HG03097 (cell line): ENCODE results near the gene TFB2M.
"Not testable (repeated sequence)": the region's sequence is repeated elsewhere in the genome, so short reads cannot be mapped to it uniquely, and the experiment has no call there.

Experiments
- ATAC-seq: cut with Tn5 transposase; IDR thresholded peaks from one replicate; pipeline ENCODE4 v1.9.1; 2021; ENCODE audit not compliant: unreplicated experiment, low FRiP score

The TFB2M gene

GRCh38 chr1:246566128-246566812, at the start of gene TFB2M, which contains the start of gene CNST:
TFB2M (minus strand) TSS chr1:246566261; CDS start chr1:246566138, 123 bp downstream.
CNST (plus strand) TSS chr1:246566456; CDS start chr1:246591563, 25,107 bp downstream.
- peak; percentile 96 for ATAC-seq

DNA sequence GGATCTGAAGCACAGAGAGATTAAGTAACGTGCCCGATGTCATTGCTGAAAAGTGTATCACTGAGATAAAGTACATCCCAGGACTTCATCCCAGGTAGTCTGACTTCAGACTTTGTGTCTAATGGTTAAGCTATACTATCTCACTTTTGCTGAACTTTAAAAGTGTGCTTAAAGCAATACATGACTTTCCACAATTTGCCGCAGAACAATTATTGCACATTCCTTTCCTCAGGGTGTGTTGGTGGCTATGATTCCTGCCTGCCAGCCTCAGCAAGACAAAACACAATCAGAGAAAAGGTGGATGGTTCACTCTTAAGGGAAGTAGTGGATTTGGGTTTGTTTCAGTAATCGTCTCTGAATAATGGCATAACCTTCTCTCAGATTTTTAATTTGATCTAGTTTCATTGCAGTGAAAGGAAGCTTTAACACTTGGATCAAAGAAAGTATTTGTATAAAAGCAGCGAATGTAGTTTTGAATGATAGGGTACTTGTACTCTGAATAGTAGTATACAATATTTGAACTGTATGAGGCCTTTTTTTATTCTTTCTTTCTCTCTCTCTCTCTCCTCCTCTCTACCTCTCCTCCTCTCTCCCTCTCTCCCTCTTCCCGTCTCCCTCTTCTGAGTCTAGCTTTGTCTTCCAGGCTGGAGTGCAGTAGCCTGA, 47.2 kb upstream of the TFB2M start:
- ATAC-seq, result no peak

- ATAC-seq, result no peak
Observed at GRCh38 chr1:246609632-246610031, 43.6 kb upstream of the TFB2M start.

DNA sequence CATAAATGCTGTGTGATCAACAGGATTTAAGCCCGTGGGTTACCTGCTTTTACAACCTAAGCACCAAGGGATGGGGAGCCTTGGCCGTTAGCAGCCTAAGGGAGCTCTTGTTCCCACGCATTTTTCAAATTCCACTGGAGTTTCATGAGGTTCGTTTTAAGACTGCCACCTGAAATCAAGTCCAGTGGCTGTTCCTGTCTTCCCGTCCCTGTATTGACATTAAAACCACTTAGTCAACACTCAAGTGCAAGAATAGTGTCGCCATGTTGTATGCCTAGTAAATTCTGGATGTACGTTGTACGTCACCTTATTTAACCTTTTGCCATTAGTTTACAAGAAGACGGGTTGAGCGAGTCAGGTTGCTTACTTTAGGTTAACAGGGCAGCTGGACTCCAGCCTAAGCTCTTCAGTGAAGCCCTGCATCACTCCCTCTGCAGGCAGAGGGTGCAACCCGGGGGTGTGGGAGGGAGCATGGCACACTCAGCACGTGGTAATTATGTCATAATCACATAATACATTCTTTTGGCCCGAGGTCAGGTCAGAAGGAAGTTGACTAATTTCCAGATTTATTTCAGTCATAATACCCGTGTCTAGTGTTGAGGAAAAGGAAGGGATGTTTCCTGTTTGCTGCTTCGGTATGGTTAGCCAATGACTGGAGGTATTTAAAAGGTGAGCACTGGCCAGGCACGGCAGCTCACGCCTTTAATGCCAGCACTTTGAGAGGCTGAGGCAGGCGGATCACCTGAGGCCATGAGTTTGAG, 42.7 kb upstream of the TFB2M start:
- ATAC-seq, result no peak

DNA sequence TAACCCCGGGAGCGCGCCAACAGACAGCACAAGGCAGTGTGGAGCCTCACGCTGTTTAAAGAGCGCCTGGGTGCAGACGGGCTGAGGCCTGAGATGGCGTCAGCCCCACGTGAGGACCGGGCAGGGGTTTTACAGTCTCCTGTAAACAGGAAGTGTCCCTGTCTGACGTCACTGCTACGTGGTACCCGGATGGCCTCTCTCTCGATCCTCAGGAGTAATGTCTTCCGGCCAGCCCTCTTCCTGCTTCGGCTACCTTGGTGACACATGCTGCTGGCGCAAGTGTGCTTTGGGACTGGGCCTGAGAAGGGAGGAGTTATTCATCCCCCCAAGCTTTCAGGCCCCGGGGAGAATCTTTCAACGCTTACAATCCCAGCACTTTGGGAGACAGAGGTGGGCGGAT, 41.4 kb upstream of the TFB2M start:
- no peak for ATAC-seq

DNA sequence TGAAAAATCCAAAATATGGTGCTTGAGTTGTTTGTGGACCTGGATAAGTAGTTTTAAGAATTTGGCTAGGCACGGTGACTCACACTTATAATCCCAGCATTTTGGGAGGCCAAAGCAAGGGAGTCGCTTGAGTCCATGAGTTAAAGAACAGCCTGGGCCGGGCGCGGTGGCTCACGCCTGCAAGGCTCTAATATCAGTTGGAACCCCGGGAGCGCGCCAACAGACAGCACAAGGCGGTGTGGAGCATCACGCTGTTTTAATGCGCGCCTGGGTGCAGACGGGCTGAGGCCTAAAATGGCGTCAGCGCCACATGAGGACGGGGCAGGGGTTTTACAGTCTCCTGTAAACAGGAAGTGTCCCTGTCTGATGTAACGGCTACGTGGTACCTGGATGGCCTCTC, 39.2 kb upstream of the TFB2M start:
- not testable (repeated sequence) for ATAC-seq

DNA sequence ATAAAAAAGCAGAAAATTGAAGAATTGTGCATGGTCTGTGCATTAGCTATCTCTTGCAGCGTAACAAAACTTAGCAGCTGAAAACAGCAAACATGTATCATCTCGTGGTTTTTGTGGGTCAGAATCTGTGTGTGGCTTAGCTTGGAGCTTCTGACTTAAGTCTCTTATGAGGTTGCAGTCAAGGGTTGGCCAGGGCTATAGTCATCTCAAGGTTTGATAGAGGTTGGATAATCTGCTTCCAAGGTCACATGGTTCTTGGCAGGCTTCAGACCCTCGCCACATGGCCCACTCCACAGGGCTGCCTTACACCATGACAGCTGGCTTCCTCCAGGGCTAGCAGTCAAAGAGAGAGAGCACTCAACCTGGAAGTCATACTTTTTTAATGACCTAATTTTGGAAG, 36.1 kb upstream of the TFB2M start:
- no peak for ATAC-seq

DNA sequence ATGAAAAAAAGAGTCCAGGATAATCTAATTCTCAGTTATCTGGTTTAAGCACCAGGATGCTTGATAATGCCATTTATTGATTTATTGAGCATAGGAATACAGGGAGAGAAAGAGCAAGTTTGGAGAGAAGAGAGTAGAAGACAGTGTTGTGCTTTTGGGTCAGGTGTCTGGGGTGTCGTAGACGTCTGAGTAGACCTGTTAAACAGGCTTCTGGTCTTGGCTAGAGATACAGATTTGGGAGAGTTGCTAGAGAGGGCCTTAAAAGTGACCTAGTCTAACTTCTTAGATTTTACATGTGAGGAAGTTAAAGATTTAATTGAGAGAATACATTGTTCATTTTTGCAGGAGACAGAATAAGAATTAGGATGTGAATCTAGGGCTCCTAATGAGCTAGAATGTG, 34.5 kb upstream of the TFB2M start:
- ATAC-seq, result no peak

DNA sequence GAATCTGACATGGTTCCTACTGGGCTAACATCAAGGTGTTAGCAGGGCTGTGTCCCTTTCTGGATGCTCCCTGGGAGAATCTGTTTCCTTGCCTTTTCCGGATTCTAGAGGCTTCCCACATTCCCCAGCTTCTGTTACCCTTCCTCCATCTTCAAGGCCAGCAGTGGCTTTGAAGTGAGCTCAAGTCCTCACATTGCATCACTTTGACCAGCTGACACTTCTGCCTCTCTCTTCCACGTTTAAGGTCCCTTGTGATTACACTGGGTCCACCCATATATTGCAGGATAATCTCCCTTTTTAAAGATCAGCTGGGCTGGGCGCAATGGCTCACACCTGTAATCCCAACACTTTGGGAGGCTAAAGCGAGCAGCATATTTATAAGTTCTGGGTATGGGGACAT, 33.3 kb upstream of the TFB2M start:
- ATAC-seq, result no peak

DNA sequence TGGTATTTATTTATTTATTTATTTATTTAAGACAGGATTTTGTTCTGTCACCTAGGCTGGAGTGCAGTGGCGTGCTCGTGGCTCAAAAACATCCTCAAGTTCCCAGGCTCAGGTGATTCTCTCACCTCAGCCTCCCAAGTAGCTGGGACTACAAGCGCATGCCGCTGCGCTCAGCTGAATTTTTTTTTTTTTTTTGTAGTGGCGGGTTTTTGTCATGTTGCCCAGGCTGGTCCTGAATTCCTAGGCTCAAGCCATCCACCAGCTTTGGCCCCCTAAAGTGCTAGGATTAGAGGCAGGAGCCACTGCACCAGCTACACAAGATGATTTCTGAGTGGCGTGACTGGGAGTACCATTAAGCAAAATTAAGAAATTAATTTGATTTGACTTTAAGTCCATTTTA, 31.9 kb upstream of the TFB2M start:
- no peak for ATAC-seq

DNA sequence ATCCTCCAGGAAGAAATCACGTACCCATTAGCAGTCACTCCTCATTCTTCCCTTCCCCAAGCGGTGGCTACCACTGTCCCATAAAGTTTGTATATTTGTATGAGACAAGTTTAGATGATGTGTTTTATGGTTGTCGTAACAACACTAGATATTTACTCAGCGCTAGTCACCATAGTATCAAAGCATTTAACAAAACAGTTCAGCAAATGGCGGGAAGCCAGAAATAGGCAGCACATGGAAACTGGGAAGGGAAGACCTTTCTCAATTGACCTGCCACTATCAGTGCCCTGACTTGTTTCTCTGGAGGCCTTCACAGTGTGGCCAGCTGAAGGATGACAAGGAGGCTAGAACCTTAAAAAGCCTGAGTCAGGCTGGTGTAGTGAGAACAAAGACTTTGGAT, 31.3 kb upstream of the TFB2M start:
- ATAC-seq, result no peak

DNA sequence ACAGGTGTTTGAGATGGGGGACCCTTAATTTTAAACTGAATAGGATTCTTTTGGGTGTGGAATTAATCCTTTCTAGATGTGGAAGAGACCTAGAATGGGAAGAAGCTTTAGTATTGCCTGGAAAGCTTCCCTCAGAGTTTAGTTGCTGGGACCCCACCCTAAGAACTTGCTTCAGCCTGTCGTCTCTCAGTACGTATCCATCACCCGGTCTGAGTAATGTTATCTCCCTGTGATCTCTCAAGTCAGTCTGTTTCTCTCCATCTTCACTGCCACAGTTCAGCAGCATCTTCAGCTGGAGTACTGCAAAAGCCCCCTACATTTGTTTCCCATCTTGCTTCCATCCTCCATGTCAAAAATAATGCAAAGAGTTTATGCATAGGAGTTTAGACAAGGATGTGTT, 29.1 kb upstream of the TFB2M start:
- no peak for ATAC-seq

DNA sequence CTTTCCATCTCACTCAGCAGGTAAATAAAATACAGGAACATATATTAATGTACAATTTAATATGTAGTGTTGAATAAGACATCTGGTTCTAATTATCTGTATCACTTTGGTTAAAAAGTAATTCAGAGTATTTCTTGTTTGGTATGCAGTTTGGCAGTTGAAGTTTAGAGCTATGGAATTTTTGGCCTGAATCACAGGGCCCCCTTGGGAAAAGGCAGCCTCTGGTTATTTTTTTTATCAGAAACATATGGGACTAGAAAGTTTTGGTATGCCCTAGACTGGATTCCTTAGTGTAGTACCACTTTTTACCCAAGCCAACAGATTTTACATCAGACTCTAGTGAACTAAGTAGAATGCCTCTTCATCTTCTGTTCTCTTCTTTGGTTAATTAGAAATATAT, 26.6 kb upstream of the TFB2M start:
- no peak for ATAC-seq

- ATAC-seq, result no peak
Observed at GRCh38 chr1:246591958-246592357, 25.9 kb upstream of the TFB2M start.

GRCh38 chr1:246591504-246591903, 25.4 kb upstream of the TFB2M start:
- peak; percentile 79 for ATAC-seq

DNA sequence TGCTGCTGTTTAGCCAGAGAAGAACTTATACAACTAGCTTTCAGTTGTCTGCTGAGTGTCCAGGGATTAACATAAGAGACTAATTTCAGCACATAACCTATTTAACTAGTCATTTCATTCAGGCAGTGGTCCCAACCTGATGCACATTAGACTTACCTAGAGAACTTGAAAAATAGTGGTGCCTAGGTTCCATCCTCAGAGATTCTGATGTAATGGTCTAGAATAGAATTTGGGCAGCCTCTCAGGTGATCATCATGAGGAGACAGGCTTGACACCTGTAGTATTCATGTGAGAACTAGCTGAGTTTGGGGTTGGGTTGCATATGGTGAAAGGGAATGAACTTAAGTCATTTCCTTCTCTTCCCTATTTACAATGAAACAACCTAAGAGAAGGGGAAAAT, 25.0 kb upstream of the TFB2M start:
- peak; percentile 25 for ATAC-seq

- not testable (repeated sequence) for ATAC-seq
Observed at GRCh38 chr1:246589919-246590318, 23.9 kb upstream of the TFB2M start.

GRCh38 chr1:246588159-246588721, 22.2 kb upstream of the TFB2M start:
- no peak for ATAC-seq

GRCh38 chr1:246587606-246588005, 21.5 kb upstream of the TFB2M start:
- no peak for ATAC-seq

GRCh38 chr1:246587032-246587431, 21.0 kb upstream of the TFB2M start:
- ATAC-seq, result no peak

DNA sequence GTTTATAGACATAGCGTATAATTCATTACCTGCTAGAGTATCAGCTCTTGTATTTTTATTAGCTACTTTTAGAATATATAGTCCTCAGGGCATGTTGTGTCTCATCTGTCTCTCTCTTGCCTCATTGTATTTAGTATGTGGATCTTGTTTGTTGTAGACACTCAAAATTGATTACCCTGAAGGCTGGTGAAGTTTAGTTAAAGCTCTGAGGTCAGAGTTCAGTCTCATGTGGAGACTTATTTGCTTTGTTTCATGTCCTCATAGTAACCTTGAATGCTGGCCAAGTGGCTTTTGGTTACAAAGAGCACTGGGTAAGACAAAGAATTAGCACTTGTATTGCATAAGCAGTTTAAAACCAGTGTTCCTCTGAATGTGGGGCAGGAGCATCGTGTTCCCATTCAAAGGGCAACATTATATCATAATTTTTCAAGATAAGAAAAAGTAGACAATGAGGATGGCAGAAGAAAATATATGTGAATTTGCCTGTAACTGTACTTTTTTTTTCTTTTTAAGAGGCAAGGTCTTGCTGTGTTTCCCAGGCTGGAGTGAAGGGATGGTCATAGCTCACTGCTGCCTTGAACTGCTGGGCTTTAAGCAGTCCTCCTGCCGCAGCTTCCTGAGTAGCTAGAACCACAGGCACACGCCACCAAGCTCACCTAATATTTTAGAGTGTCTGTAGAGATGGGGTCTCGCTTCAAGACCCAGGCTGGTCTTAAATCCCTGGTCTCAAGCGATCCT, 17.6 kb upstream of the TFB2M start:
- no peak for ATAC-seq
